CD4-positive, alpha-beta T cell (primary cell): ENCODE results near the gene CSRNP3. TPM values are rescaled to one million over a fixed set of nuclear protein-coding genes. Genes with fewer than 3 reads are reported as not detected.

Experiments used
- ATAC-seq: fragments of 200-7000 bp; cut with Tn5 transposase; one replicate; pipeline ENCODE4 v1.10.0; 2022; ENCODE audit warnings: mild to moderate bottlenecking; ENCODE audit not compliant: poor library complexity
- CTCF ChIA-PET: fragments of 350-600 bp; sonication (Branson Sonifier 250); formaldehyde crosslinking; loops from one replicate; lab custom pipeline; 2021; ENCODE audit warnings: antibody characterized with exemption, inconsistent platforms; lab: Charles Lee
- POLR2A ChIA-PET: fragments of 350-600 bp; sonication (Branson Sonifier 250); formaldehyde crosslinking; loops from one replicate; lab custom pipeline; 2021; ENCODE audit warnings: antibody characterized with exemption, inconsistent platforms; lab: Charles Lee
- DNase-seq, 14 experiments: peaks; one replicate each; pipeline ENCODE4 v3.0.0-alpha.2; 2013 to 2020; ENCODE audit warnings: mixed read lengths in 2 of 14
- H3K27ac ChIP-seq, 2 donors: one replicate each; pipeline versions ENCODE4 v1.5.1 to v1.7.0; 2013; ENCODE audit warnings: low read length in 2 of 2, low read depth in 1 of 2, mild to moderate bottlenecking in 1 of 2
- H3K27me3 ChIP-seq, 2 experiments: 1 replicate in 1 of 2; 2 replicates in 1 of 2; pipeline versions ENCODE4 v1.6.1 to v1.7.0; 2013; ENCODE audit warnings: low read length in 2 of 2, control low read depth in 1 of 2, mild to moderate bottlenecking in 1 of 2, moderate library complexity in 1 of 2; ENCODE audit not compliant: insufficient read depth in 2 of 2, control insufficient read depth in 1 of 2
- H3K36me3 ChIP-seq: one replicate; pipeline ENCODE4 v1.6.1; 2013; ENCODE audit warnings: low read length, control low read depth; ENCODE audit not compliant: insufficient read depth
- H3K4me1 ChIP-seq: one replicate; pipeline ENCODE4 v1.6.1; 2013; ENCODE audit warnings: low read length, control low read depth; ENCODE audit not compliant: insufficient read depth
- H3K4me3 ChIP-seq: one replicate; pipeline ENCODE4 v1.5.1; 2013; ENCODE audit warnings: mild to moderate bottlenecking, low read length, moderate library complexity
- H3K9me3 ChIP-seq, 2 experiments: 1 replicate in 1 of 2; 2 replicates in 1 of 2; pipeline versions ENCODE4 v1.6.1 to v1.7.0; 2013; ENCODE audit warnings: low read length in 2 of 2, mild to moderate bottlenecking in 2 of 2, control low read depth in 1 of 2, moderate library complexity in 1 of 2; ENCODE audit not compliant: control insufficient read depth in 1 of 2, insufficient read depth in 1 of 2
- H3K27ac Mint-ChIP-seq: one replicate; pipeline ENCODE4 v1.8.0; 2020; ENCODE audit warnings: mixed read lengths
- H3K27me3 Mint-ChIP-seq: one replicate; pipeline ENCODE4 v1.8.0; 2021; ENCODE audit warnings: mixed read lengths
- H3K36me3 Mint-ChIP-seq: one replicate; pipeline ENCODE4 v1.8.0; 2021; ENCODE audit warnings: low read depth, mixed read lengths
- H3K4me1 Mint-ChIP-seq: one replicate; pipeline ENCODE4 v1.8.0; 2021; ENCODE audit warnings: low read depth, mixed read lengths
- H3K4me3 Mint-ChIP-seq: one replicate; pipeline ENCODE4 v1.8.0; 2020; ENCODE audit warnings: mild to moderate bottlenecking, mixed read lengths
- H3K9me3 Mint-ChIP-seq: one replicate; pipeline ENCODE4 v1.8.0; 2020; ENCODE audit warnings: mixed read lengths
- intact Hi-C, 2 experiments: fragments of 100-400 bp; cut with DNase I in 1 of 2; cut with micrococcal nuclease in 1 of 2; formaldehyde crosslinking; loops; one replicate each; pipeline versions ENCODE4 v1.15.1 to v1.9.0; 2023 to 2025; cut with DNase I, micrococcal nuclease
- total RNA-seq, 174 experiments: library from RNA in 2 of 174; stranded (reverse) in 2 of 174; gene quantifications; one replicate each; pipeline ENCODE4 v1.2.3 and lab custom pipeline; 2021 to 2026
- TF ChIP-seq, protein P1 (sequence below): fragments of 200-600 bp; IDR thresholded peaks from one replicate; pipeline ENCODE4 v1.8.0; 2022; ENCODE audit warnings: antibody characterized with exemption, mild to moderate bottlenecking

The CSRNP3 gene
- total RNA-seq, 2 experiments from 2014 or later: not detected

DNA sequence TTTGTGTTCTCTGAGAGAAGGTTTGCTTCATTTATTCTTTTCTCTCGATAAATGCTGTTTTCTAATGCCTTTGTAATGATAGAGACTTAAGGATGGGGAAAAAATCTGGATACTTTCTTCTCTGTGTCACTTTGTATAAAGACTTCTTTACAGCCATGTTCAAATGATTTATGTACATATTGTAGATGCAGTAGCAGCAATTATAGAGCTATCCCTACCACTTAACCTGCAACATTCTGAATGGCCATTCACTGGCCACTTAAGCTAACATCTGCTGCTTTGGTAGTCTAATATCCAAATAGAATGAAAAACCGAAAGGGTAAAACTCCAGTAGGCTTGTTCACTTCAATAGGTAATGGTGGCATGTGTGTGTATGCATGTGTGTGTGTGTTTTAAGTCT lies 97.8 kb downstream of the CSRNP3 start:
- Histone ChIP-seq H3K27ac (no peak overlapping the region), H3K27me3 (no peaks in the 10 kb centered on the region), H3K36me3 (no peaks in the 10 kb centered on the region), H3K9me3 (no peaks in the 10 kb centered on the region), H3K4me3 (no peak overlapping the region), H3K4me1 (no peaks in the 10 kb centered on the region)
- intact Hi-C loops: no loop called here
- CTCF ChIA-PET: no interaction called here
- no peaks in the 10 kb centered on the region for H3K9me3 Mint-ChIP-seq
- no peak overlapping the region for H3K27ac Mint-ChIP-seq
- no peaks in the 10 kb centered on the region for H3K27me3 Mint-ChIP-seq
- DNase-seq (no peak), ATAC-seq (no peak)
- no peak overlapping the region for H3K4me3 Mint-ChIP-seq
- TF ChIP-seq, protein P1, sequence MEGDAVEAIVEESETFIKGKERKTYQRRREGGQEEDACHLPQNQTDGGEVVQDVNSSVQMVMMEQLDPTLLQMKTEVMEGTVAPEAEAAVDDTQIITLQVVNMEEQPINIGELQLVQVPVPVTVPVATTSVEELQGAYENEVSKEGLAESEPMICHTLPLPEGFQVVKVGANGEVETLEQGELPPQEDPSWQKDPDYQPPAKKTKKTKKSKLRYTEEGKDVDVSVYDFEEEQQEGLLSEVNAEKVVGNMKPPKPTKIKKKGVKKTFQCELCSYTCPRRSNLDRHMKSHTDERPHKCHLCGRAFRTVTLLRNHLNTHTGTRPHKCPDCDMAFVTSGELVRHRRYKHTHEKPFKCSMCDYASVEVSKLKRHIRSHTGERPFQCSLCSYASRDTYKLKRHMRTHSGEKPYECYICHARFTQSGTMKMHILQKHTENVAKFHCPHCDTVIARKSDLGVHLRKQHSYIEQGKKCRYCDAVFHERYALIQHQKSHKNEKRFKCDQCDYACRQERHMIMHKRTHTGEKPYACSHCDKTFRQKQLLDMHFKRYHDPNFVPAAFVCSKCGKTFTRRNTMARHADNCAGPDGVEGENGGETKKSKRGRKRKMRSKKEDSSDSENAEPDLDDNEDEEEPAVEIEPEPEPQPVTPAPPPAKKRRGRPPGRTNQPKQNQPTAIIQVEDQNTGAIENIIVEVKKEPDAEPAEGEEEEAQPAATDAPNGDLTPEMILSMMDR: no peak
- no peaks in the 10 kb centered on the region for H3K36me3 Mint-ChIP-seq
- POLR2A ChIA-PET: no interaction called here
- H3K4me1 Mint-ChIP-seq: no peaks in the 10 kb centered on the region

GRCh38 chr2:165568361-165568760 lies 98.9 kb downstream of the CSRNP3 start:
- no peaks in the 10 kb centered on the region for H3K9me3 ChIP-seq
- CTCF ChIA-PET: no interaction called here
- no peak overlapping the region for H3K27ac ChIP-seq
- no peaks in the 10 kb centered on the region for H3K4me1 ChIP-seq
- TF ChIP-seq, protein P1: no peak
- Mint-ChIP-seq H3K4me1 (no peaks in the 10 kb centered on the region), H3K9me3 (no peaks in the 10 kb centered on the region), H3K27ac (no peak overlapping the region), H3K27me3 (no peaks in the 10 kb centered on the region), H3K36me3 (no peaks in the 10 kb centered on the region), H3K4me3 (no peak overlapping the region)
- no peak overlapping the region for H3K4me3 ChIP-seq
- DNase-seq: no peak
- no peak for ATAC-seq
- POLR2A ChIA-PET: no interaction called here
- H3K36me3 ChIP-seq: no peaks in the 10 kb centered on the region
- intact Hi-C loops: no loop called here
- H3K27me3 ChIP-seq: no peaks in the 10 kb centered on the region

DNA sequence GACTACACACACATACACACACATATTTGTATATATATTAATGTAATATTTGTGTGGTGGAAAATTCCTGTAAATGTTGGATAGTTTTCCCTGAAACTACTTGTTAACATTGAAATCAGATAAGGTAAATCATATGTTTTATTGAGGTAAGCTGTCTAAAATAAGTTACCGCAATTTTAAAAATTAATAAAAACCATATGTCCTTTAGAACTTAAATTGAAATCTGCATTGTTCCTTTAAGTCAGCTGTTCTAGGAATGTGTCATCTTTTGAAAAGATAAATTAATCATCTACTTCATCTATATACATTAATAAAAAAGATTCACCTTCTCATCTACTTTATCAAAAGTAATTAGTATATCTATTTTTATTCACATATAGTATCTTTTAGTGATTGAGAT lies 102.0 kb downstream of the CSRNP3 start:
- ATAC-seq: no peak
- intact Hi-C loops: no loop called here
- no peak overlapping the region for H3K27ac Mint-ChIP-seq
- no peaks in the 10 kb centered on the region for H3K27me3 Mint-ChIP-seq
- no peaks in the 10 kb centered on the region for H3K9me3 Mint-ChIP-seq
- no peaks in the 10 kb centered on the region for H3K36me3 Mint-ChIP-seq
- no peaks in the 10 kb centered on the region for H3K36me3 ChIP-seq
- H3K27ac ChIP-seq: no peak overlapping the region
- no peak for DNase-seq
- no peaks in the 10 kb centered on the region for H3K27me3 ChIP-seq
- ChIA-PET POLR2A (no interaction called here), CTCF (no interaction called here)
- H3K9me3 ChIP-seq: no peaks in the 10 kb centered on the region
- H3K4me1 ChIP-seq: no peaks in the 10 kb centered on the region
- no peak overlapping the region for H3K4me3 Mint-ChIP-seq
- TF ChIP-seq, protein P1: no peak
- H3K4me1 Mint-ChIP-seq: no peaks in the 10 kb centered on the region
- no peak overlapping the region for H3K4me3 ChIP-seq
